GM12878 (cell line): ENCODE measurements around the gene PTPRD. TPM values are rescaled to one million over a fixed set of nuclear protein-coding genes. Genes with fewer than 3 reads are reported as not detected.

Experiments used
- ATAC-seq: fragments of 200-7000 bp; cut with Tn5 transposase; 3 replicates; pipeline ENCODE4 v1.9.1; 2020; ENCODE audit warnings: mild to moderate bottlenecking, moderate library complexity
- BruUV-seq: library from RNA; stranded (reverse); fragments of 400-500 nt; replicated peaks from 2 replicates; lab custom pipeline; 2021; lab: Mats Ljungman, UMichigan
- CTCF ChIA-PET: fragments of 300-600 bp; sonication (Branson Sonifier 250); formaldehyde crosslinking; extraction: SDS; loops from one replicate; lab custom pipeline; 2021; ENCODE audit warnings: inconsistent platforms; lab: Yijun Ruan, JAX
- POLR2A ChIA-PET: fragments of 350-600 bp; formaldehyde crosslinking; extraction: SDS; loops from one replicate; lab custom pipeline; 2021; ENCODE audit warnings: inconsistent platforms; lab: Charles Lee
- RAD21 ChIA-PET: fragments of 300-600 bp; sonication (Branson Sonifier 250); formaldehyde crosslinking; loops from one replicate; lab custom pipeline; 2023; ENCODE audit warnings: antibody characterized with exemption; ENCODE audit not compliant: unreplicated experiment; lab: Charles Lee
- SMC1A ChIA-PET: fragments of 300-600 bp; sonication (Branson Sonifier 250); formaldehyde crosslinking; loops from one replicate; lab custom pipeline; 2023; ENCODE audit not compliant: unreplicated experiment, uncharacterized antibody; lab: Charles Lee
- DNase-seq: peaks from one replicate; pipeline ENCODE4 v3.0.0-alpha.2; 2011; ENCODE audit warnings: low read depth, low spot score
- FAIRE-seq: peaks from 3 replicates; lab custom pipeline; 2011; peaks lifted over from hg19 to GRCh38; lab: Jason Lieb, UNC
- H2AFZ ChIP-seq: 2 replicates; pipeline ENCODE4 v1.6.0; 2011; ENCODE audit warnings: low read depth, low read length, control low read depth; ENCODE audit not compliant: control insufficient read depth
- H3K27ac ChIP-seq: 2 replicates; pipeline ENCODE4 v1.5.1; 2011; ENCODE audit warnings: control low read depth; ENCODE audit not compliant: control insufficient read depth, insufficient read depth
- H3K27me3 ChIP-seq, 2 experiments: replicated peaks in 1 of 2; 2 replicates each; pipeline versions ENCODE4 v1.6.0 to v1.6.1; 2011; ENCODE audit warnings: low read length in 1 of 2; ENCODE audit not compliant: control insufficient read depth in 2 of 2, insufficient read depth in 2 of 2
- H3K36me3 ChIP-seq, 2 experiments: 2 replicates each; pipeline ENCODE4 v1.5.1; 2011; ENCODE audit warnings: low read length in 1 of 2; ENCODE audit not compliant: control insufficient read depth in 2 of 2, insufficient read depth in 2 of 2
- H3K4me1 ChIP-seq: 2 replicates; pipeline ENCODE4 v1.6.1; 2011; ENCODE audit warnings: mild to moderate bottlenecking, low read length, moderate library complexity, mixed read lengths; ENCODE audit not compliant: control insufficient read depth, insufficient read depth
- H3K4me2 ChIP-seq: 2 replicates; pipeline ENCODE4 v1.6.0; 2011; ENCODE audit warnings: control low read depth; ENCODE audit not compliant: control insufficient read depth, insufficient read depth
- H3K4me3 ChIP-seq: fragments of 200-600 bp; sonication (generic); 2 replicates; pipeline ENCODE4 v1.5.1; 2016
- H3K79me2 ChIP-seq: 2 replicates; pipeline ENCODE4 v1.6.0; 2011; ENCODE audit warnings: low read length; ENCODE audit not compliant: control insufficient read depth, insufficient read depth
- H3K9ac ChIP-seq: 2 replicates; pipeline ENCODE4 v1.8.0; 2011; ENCODE audit warnings: low read length, control low read depth, mixed read lengths; ENCODE audit not compliant: control insufficient read depth, insufficient read depth
- H3K9me3 ChIP-seq: replicated peaks from 3 replicates; pipeline ENCODE4 v1.5.1; 2011; ENCODE audit warnings: mild to moderate bottlenecking, low read length; ENCODE audit not compliant: control insufficient read depth, insufficient read depth
- H4K20me1 ChIP-seq: 2 replicates; pipeline ENCODE4 v1.6.0; 2011; ENCODE audit not compliant: control insufficient read depth, insufficient read depth
- ATF7 ChIP-seq: fragments of 450-650 bp; IDR thresholded peaks from 2 replicates; pipeline ENCODE4 v1.6.1; 2016; ENCODE audit warnings: low read depth, mild to moderate bottlenecking
- BCL3 ChIP-seq: IDR thresholded peaks from 2 replicates; pipeline ENCODE4 v1.6.1; 2011; ENCODE audit warnings: borderline replicate concordance, low read depth, mild to moderate bottlenecking, moderate library complexity, low read length; ENCODE audit not compliant: insufficient read depth, poor library complexity, severe bottlenecking
- POLR2AphosphoS5 ChIP-seq: IDR thresholded peaks from 2 replicates; pipeline ENCODE4 v1.6.1; 2011; ENCODE audit warnings: mild to moderate bottlenecking, low read length, inconsistent platforms
- RUNX3 ChIP-seq: IDR thresholded peaks from 2 replicates; pipeline ENCODE4 v1.6.1; 2012; ENCODE audit warnings: low read length, inconsistent platforms
- TCF12 ChIP-seq: IDR thresholded peaks from 2 replicates; pipeline ENCODE4 v1.6.1; 2011; ENCODE audit warnings: low read depth, mild to moderate bottlenecking, low read length
- ZBTB4 ChIP-seq: fragments of 450-650 bp; formaldehyde crosslinking; IDR thresholded peaks from 2 replicates; pipeline ENCODE4 v1.4.0; 2022; ENCODE audit warnings: mild to moderate bottlenecking, moderate library complexity
- WGBS: methylation state at CpG from one replicate; pipeline ENCODE4 v1.1.6; 2016; ENCODE audit warnings: low lambda C conversion rate; ENCODE audit not compliant: insufficient replicate concordance, insufficient coverage; ENCODE audit errors: missing lambda C conversion rate; 5-methylcytosine and 5-hydroxymethylcytosine counted together
- in situ Hi-C: fragments of 300-500 bp; cut with MboI; formaldehyde crosslinking; loops from 9 replicates; pipeline ENCODE4 v1.14.3; 2018; ENCODE audit warnings: mixed read lengths
- intact Hi-C: fragments of 100-400 bp; cut with micrococcal nuclease; formaldehyde crosslinking; loops from one replicate; pipeline ENCODE4 v1.14.2; 2022; ENCODE audit not compliant: unreplicated experiment
- polyA plus RNA-seq, 11 experiments: library from polyadenylated mRNA; depleted of rRNA in 4 of 11; unstranded in 6 of 11; stranded (reverse) in 5 of 11; fragments of >200 nt; fragmentation: Nextera tagmentation in 4 of 11; fragmentation: Illumina TruSeq in 1 of 11; extraction: Ambion mirVana in 4 of 11; extraction: Trizol in 1 of 11; gene quantifications; 1 replicate in 1 of 11; 2 replicates in 10 of 11; pipeline versions ENCODE4 v1.2.1 to v1.2.3, GENCODE V29; 2011 to 2016; ENCODE audit warnings: inconsistent platforms in 2 of 11, missing spikeins in 2 of 11, low read depth in 1 of 11
- total RNA-seq, 4 experiments: library from RNA; depleted of rRNA in 3 of 4; stranded (reverse); fragments of >200 nt in 3 of 4; fragmentation: Illumina TruSeq in 1 of 4; extraction: Trizol in 1 of 4; gene quantifications; 2 replicates each; pipeline versions ENCODE4 v1.2.1 to v1.2.3, GENCODE V29; 2013 to 2021

The PTPRD gene
- total and polyA plus RNA-seq, 10 of the 15 experiments (the other 5 are each of a cell fraction or from before 2014, with no cell fraction given) = under 0.01 to 0.05 (median 0.01) TPM; not detected in 7

GRCh38 chr9:8474937-8475336 is 2137.9 kb downstream of the PTPRD start:
- Histone ChIP-seq H3K27me3 (no peaks in the 10 kb centered on the region), H3K4me3 (no peak overlapping the region), H3K79me2 (no peaks in the 10 kb centered on the region), H3K27ac (no peak overlapping the region), H3K4me2 (no peak overlapping the region), H3K4me1 (no peaks in the 10 kb centered on the region), H3K9me3 (no peaks in the 10 kb centered on the region), H2AFZ (no peak overlapping the region), H3K36me3 (no peaks in the 10 kb centered on the region), H3K9ac (no peak overlapping the region), H4K20me1 (no peaks in the 10 kb centered on the region)
- no peak for DNase-seq
- ChIA-PET POLR2A (no interaction called here), RAD21 (no interaction called here), CTCF (no interaction called here), SMC1A (no interaction called here)
- FAIRE-seq = no peak
- in situ Hi-C loops = no loop called here
- no TSS peak for BruUV-seq
- 44% methylated on average over 1 of the region's 1 CpG for WGBS
- no peak for TF ChIP-seq ATF7
- TF ChIP-seq BCL3 = no peak
- no peak for ATAC-seq
- intact Hi-C loops = no loop called here

- H3K27me3 ChIP-seq = no peaks in the 10 kb centered on the region
- no peak overlapping the region for H3K27ac ChIP-seq
- no peak overlapping the region for H2AFZ ChIP-seq
- H3K79me2 ChIP-seq = no peaks in the 10 kb centered on the region
- H3K9ac ChIP-seq = no peak overlapping the region
- SMC1A ChIA-PET = interaction anchor here (0.6 kb wide), 1 partner anchor 23 kb away, joined by 3 read pairs; no protein-coding TSS in a partner anchor
- 38% methylated on average over 10 of the region's 10 CpGs for WGBS
- FAIRE-seq = no peak
- in situ Hi-C loops (no loop called here), intact Hi-C loops (no loop called here)
- BruUV-seq = no TSS peak
- RAD21 ChIA-PET = no interaction called here
- no peak for DNase-seq
- H3K4me1 ChIP-seq = no peaks in the 10 kb centered on the region
- no peak for ATAC-seq
- H3K36me3 ChIP-seq = no peaks in the 10 kb centered on the region
- no peak overlapping the region for H3K4me2 ChIP-seq
- H3K9me3 ChIP-seq = no peaks in the 10 kb centered on the region
- POLR2A ChIA-PET = no interaction called here
- H4K20me1 ChIP-seq = no peaks in the 10 kb centered on the region
- CTCF ChIA-PET = no interaction called here
- no peak for TF ChIP-seq TCF12
- TF ChIP-seq POLR2AphosphoS5 = no peak
- TF ChIP-seq RUNX3 = no peak
- TF ChIP-seq ZBTB4 (CRISPR knock-in tag) = no peak
- H3K4me3 ChIP-seq = no peak overlapping the region
These were observed 2139.4 kb downstream of the PTPRD start for GRCh38 chr9:8473244-8474020.
